Right lung (tissue), 5 donors: ENCODE results near the gene CLCNKA. TPM values are rescaled to one million over a fixed set of nuclear protein-coding genes. Genes with fewer than 3 reads are reported as not detected.
"Not testable (repeated sequence)": the region's sequence is repeated elsewhere in the genome, so short reads cannot be mapped to it uniquely, and the experiment has no call there.

Experiments
- DNase-seq, 2 donors: peaks; one replicate each; pipeline ENCODE4 v3.0.0-alpha.2; 2013
- polyA plus RNA-seq, 5 donors: library from polyadenylated mRNA; unstranded; fragments of 120-200 nt; gene quantifications; one replicate each; pipeline versions ENCODE4 v1.2.1 to v1.2.3, GENCODE V29; 2013; ENCODE audit warnings: inconsistent platforms in 1 of 5, low replicate concordance in 1 of 5; ENCODE audit not compliant: insufficient read length in 5 of 5, insufficient read depth in 1 of 5

Gene CLCNKA
- polyA plus RNA-seq, 5 donors: 0.54 to 1.1 (median 0.88) TPM

DNA sequence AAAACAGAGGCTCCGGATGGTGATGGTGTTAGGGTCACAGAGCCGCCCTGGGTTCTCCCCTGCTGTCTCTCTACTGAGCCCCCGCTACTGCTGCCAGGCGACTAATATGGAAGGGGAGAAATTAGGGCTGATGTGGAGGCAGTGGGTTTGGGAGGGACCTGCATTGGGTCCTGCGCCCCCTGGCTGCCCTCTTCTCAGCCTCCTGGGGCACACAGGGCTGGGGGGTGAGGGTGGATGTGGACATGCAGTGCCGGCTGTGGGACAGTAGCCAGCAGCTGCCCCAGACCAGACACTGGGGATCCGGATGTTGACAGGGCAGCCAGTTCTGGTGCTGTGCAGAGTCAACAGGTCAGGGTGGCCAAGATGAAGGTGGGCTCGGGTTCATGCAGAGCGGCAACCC, 20.3 kb downstream of the CLCNKA start:
- no peak for DNase-seq

GRCh38 chr1:16042654-16043053, 20.8 kb downstream of the CLCNKA start:
- DNase-seq: not testable (repeated sequence)

GRCh38 chr1:16043521-16043920, 21.7 kb downstream of the CLCNKA start, which contains the start of gene CLCNKB:
Gene CLCNKB, plus strand, starts transcription at chr1:16043782. Its CDS starts 711 bp downstream, at chr1:16044493.
- no peak for DNase-seq

DNA sequence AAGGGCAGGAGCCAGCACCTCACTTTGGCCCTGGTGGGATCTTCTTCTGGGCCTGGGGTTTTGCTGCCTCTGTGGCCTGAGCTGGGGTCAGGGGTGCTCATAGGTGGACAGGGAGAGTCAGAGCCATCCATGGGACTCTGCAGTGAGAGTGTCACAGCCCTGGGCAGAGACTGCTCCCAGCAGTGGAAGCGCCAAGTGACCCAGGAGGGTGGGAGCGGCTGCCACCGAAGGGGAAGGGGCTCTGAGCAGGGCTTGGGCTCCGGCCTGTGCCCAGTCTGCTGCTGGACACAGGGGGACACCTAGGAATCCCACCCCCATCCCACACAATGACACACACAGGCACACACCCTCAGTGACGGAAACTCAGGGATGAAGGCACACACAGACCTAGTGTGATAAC, 22.1 kb downstream of the CLCNKA start:
- no peak for DNase-seq

DNA sequence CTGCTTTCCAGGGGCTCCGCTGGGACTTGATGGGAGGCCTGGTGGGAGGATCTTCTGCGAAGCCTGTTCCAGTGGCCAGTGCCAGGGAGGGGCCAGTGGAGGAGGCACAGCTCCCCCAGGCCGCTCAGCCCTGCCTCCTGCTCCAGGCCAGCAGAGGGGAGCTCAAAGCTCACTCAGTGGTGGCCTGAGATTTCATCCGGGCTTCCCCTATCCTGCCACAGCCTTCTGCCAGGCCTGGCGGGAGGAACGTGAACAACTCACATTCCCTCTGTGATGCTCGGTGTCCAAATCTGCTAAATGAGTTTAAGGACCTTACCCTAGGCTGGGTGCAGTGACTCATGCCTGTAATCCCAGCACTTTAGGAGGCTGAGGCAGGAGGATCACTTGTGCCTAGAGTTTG, 25.0 kb downstream of the CLCNKA start:
- no peak for DNase-seq

DNA sequence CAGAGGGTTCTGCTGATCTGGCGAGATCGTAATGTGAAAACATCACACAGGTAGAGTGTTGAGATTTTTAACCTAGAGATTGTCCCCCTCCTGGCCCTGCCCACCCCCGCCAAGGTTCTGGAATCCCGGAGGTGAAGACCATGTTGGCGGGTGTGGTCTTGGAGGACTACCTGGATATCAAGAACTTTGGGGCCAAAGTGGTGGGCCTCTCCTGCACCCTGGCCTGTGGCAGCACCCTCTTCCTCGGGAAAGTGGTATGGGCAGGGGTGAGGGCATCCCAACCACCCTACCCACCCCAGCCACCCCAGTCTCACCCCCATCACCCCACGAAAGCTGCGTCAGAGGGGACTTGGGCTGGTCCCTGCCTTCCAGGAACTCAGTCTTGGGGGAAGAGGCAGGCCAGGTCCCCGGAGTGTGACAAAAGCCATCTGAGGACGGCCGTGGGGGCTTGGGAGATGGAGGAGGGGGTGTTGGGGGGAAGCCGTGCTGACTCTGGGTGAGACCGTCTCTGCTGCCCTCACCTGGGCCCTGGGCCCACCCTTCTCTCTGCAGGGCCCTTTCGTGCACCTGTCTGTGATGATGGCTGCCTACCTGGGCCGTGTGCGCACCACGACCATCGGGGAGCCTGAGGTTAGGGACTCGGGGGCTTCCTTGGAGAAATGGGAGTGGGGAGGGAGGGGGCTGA, 26.1 kb downstream of the CLCNKA start:
- no peak for DNase-seq

- DNase-seq: peak; percentile 66 to 71
These were observed 26.8 kb downstream of the CLCNKA start for GRCh38 chr1:16048573-16049189.

DNA sequence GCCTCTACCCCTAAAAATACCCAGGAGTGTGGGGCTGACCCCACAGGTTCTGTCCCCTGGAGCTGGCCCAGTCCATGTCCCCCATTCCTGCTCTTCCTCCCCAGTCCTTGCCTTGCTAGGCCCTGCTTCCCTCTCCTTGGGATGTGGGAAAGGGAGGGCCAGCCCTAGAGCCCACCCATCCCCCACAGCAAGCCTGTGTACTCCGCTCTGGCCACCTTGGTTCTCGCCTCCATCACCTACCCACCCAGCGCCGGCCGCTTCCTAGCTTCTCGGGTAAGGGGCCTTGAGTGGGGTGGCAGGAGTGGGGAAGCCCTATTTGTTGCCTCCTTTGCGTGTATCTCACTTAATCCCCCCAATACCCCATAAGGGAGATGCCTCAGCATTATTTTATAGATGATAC, 28.5 kb downstream of the CLCNKA start:
- DNase-seq: no peak

DNA sequence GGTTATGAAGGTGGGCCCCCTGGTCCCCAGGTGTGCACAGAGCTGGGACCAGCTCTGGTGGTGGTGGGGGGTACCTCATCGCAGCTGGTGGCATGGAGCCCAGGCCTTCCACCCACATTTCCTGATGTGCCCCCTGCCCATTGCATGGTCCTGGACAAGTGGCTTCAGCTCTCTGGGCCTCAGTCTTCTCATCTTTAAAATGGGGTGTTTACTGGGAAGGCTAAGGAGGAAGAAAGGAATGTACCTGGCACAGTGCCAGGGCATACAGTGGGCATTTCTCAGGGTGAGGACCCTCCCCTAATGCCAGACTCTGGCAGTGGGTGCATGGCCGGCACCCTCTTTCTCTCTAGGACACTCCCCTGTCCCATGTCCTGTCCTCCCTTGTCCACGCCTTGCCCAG, 29.2 kb downstream of the CLCNKA start:
- no peak for DNase-seq

DNA sequence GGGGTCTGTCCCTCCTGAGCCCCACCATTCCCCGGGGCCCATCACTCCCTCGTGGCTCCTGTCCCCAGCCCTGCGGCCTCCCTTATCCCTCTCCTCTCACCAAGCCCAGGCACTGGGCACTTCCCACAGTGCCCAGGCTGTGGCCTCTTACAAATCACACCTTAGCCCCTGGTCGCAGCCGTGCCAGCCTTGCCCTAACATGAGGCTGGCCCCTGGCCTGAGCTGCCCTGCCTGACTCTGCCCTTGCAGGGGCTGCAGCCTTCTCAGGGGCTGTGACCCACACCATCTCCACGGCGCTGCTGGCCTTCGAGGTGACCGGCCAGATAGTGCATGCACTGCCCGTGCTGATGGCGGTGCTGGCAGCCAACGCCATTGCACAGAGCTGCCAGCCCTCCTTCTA, 30.1 kb downstream of the CLCNKA start:
- DNase-seq: not testable (repeated sequence)

- no peak for DNase-seq
These were observed 32.1 kb downstream of the CLCNKA start for GRCh38 chr1:16053781-16054502.

DNA sequence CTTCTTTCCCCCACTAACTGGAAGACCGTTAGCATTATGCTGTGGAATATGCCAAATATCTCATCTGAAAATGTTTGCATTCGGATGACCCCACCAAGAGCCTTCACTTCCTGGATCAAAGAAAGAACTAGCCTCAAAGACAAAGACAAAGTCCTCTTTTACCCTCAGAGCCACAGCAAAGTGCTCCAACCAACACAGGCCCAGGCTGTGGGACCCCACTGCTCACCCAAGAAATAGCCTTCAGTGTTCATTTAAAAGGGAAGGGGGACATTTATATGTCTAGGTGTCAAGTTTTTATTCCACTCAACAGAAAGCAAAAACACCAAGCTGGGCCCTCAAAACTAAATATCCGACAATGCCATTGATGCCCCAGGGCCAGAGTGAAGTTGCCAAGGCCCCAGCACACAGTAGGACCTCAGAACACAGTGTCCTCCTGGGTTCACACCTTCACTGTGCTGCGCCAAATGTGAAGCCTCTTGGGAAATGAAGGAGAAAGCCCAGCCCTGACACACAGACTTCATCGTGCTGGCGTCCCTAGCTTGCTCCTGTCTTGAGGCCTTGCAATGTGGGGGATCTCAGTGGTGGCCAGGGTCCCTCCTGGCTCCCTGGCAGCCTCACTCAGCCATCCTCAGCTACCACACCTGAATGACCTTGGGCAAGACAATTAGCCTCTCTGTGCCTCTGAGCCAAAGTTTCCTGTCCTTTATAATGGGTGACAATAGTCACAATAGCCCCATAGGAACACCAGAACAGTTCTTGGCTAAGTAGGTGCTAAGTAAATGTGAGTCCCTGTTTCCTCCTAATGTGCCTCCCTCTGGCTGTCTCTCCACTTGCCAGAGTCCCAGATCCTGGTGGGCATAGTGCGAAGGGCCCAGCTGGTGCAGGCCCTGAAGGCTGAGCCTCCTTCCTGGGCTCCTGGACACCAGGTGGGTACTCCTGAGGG, 33.0 kb downstream of the CLCNKA start:
- no peak for DNase-seq

DNA sequence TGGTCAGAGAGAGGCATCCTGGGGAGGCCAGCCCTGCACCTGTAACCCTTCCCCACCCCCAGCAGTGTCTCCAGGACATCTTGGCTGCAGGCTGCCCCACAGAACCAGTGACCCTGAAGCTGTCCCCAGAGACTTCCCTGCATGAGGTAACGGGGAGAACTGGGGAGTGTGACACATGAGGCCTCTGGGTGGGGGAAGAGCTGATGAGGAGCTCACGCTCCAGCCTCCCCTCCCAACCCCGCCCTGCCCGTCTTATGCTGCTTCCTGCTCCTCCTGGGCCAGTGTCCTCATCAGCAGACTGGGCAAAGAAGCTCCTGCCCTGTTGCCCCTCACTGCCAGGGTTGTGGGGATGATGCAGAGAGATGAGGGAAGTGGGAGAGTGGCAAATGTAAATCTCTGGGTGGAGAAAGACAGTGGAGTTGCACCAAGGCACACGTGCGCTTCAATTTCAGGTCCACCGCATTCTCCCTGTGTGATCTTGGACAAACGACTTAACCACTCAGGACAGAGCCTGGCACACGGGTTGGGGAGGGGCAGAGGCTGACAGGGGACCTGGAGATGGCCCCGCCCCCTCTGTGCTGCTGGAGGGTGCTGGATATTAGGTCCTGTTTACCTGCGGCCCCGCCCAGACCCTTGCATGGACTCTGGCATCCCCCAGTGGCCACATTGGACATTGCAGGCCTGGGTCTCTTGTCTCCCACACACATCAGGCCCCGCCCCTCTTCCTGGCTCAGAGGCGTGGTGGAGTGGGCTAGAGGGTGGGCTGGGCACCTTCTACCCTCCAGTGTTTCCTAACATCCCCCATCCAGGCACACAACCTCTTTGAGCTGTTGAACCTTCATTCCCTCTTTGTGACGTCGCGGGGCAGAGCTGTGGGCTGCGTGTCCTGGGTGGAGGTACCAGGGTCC, 34.0 kb downstream of the CLCNKA start:
- DNase-seq: peak; percentile 62 to 74

DNA sequence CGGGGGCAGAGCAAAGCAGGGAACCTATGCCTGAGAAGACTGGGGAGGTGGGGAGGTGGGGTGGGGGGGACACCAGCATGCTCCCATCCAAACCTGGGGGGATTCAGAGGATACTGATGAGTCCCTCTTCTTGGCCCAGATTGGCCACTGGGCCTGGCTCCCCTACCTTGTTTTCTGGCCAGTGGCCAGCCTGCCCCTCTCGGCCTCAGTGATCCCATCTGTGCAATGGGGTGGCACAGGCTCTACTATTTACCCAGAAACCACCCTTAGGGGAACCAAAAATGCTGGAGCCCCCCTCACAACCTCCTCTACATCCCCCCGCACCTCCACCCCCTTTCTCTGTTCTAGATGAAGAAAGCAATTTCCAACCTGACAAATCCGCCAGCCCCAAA, 34.7 kb downstream of the CLCNKA start:
- DNase-seq: not testable (repeated sequence)

DNA sequence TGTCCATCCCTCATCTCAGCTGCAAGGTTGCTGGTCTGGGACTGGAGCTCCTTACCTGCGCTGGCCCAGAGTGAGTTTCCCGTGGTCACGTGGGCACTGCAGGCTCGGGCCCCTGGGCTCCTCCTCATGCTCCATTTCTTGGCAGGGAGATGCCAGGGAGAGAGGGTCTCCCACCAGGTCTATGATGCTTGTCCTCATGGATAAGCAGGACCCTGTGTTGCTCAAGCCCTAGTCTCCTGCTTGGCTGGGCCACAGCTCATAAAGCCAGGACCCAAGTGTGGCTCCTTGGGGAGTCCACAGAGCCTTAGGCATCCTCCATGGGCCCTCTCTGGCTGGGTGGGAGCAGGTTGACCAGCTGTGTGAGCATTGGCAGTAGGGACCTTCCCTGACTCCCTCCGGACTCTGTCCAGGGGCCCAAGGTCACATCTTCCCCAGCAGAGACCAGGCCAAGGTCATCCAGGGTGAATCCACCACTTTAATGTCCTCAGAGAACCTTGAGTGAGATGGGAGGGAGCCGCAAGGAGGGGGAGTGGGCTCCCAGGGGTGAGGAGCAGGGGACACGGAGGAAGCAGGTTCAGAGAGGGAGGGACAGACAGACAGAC, 35.6 kb downstream of the CLCNKA start:
- DNase-seq: not testable (repeated sequence)

GRCh38 chr1:16058394-16059120, 36.7 kb downstream of the CLCNKA start:
- not testable (repeated sequence) for DNase-seq

DNA sequence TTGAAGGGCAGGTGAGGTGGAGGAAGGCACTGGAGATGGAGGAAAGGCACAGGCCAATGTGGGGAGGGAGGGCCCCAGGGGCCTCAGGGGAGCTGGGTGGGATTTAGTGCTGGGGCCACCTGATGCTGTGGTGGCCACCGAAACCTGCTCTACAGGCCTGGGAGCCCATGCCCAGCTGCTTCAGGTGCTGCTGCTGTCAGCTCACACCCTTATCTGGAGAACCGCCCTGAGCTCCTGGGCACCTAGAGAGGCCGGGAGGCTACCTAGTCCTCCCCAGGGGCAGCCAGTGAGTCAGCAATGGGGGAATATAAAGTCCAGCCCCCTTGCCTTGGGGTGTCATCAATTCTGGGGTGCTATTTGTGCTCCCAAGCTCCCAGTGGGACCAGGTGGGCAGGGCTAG, 39.4 kb downstream of the CLCNKA start:
- DNase-seq: no peak

GRCh38 chr1:16061989-16062686, 40.3 kb downstream of the CLCNKA start:
- DNase-seq: not testable (repeated sequence)

- DNase-seq: not testable (repeated sequence)
These were observed 40.8 kb downstream of the CLCNKA start for GRCh38 chr1:16062687-16063075.
